DMS153 treated with DMSO at 0.1 percent for 48 hours (cell line): ENCODE data around the gene CLSTN1.
A peak's percentile ranks its signal among the peaks of the same experiment; 100 is the strongest.

Source experiments
- DNase-seq: peaks from one replicate; lab custom pipeline; 2025; ENCODE audit not compliant: unreplicated experiment; lab: John Stamatoyannopoulos, UW

Gene CLSTN1

GRCh38 chr1:9732123-9732971 is 91.4 kb downstream of the CLSTN1 start:
- no peak for DNase-seq

GRCh38 chr1:9731561-9731960 is 92.2 kb downstream of the CLSTN1 start:
- no peak for DNase-seq

- DNase-seq, result no peak
These were observed 92.7 kb downstream of the CLSTN1 start for GRCh38 chr1:9731051-9731537.

DNA sequence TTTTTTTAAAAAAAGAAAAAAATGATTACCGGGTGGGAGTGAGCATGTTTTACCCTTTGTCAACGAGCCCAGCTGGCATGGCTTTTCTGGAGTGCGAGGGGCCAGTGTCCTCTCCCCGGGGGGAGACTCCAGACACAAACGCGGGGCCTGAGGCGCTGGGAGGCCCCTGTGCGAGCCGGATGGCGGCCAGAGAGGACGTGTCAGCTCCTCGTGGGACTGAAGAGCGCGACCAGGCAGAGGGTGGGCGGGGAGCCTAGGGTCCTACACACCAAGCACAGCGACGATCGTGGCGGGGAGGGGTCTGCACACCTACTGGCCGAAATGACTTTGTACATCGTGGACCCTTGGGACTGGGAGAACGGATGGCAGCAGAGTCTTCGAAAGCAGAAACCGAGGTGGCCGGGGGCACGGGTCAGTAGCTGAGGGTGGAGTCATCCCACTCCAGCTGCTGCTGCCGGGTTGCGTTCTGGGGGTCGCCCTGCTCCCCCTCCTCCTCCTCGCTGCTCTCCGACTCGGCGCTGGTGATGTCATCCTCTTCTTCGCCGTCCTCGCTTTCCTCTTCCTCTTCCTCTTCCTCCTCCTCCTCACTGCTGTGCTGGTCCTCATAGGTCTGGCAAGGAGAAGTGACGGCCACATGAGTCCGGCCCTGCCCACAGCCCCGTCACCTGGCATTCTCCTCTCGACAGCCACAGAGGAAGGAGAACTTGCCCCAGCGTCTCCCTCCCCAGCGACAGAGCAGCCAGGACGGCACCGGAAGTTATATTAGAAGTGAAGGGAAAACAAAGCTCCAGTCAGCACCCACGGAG is 93.5 kb downstream of the CLSTN1 start:
- no peak for DNase-seq

DNA sequence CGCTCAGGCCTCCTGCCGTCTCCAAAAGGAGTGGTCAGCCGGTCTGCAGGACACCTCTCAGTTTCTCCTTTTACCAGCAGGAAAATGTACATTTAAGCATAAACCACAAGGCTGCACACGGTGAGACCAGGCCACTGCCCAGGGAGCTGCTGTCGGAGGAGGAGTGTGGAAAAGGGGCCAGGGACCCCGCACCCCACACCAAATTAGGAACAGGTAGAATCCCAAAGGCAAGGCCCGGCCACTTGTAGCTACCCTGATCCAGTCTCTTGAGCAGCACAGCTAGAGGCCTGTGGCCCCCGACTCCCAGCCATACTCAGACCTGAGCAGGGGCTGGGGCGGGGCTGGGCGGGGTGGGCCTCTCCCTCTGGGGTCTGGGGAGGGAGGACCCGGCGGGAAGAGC is 94.2 kb downstream of the CLSTN1 start:
- no peak for DNase-seq

GRCh38 chr1:9728451-9729295 is 95.1 kb downstream of the CLSTN1 start:
- DNase-seq, result no peak

DNA sequence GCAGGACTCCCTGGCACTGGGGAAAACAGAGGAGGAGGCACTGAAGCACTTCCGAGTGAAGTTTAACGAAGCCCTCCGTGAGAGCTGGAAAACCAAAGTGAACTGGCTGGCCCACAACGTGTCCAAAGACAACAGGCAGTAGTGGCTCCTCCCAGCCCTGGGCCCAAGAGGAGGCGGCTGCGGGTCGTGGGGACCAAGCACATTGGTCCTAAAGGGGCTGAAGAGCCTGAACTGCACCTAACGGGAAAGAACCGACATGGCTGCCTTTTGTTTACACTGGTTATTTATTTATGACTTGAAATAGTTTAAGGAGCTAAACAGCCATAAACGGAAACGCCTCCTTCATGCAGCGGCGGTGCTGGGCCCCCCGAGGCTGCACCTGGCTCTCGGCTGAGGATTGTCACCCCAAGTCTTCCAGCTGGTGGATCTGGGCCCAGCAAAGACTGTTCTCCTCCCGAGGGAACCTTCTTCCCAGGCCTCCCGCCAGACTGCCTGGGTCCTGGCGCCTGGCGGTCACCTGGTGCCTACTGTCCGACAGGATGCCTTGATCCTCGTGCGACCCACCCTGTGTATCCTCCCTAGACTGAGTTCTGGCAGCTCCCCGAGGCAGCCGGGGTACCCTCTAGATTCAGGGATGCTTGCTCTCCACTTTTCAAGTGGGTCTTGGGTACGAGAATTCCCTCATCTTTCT is 96.7 kb downstream of the CLSTN1 start:
- DNase-seq, result no peak

DNA sequence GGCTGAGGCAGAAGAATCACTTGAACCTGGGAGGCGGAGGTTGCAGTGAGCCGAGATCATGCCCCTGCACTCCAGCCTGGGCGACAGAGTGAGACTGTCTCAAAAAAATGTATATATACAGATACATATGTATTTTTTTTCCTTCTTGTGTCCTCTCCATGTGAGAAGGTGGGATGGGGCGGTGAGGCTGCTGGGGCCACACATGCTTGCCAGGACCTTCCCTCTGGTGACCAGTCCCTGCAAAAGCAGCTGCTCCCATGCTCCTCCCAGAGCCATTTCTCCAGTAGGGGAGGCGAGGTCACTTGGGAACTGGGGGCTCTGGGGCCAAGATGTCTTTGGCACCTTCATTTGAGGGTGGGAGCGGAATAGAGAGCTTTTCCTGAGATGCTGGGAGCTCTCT is 97.4 kb downstream of the CLSTN1 start:
- DNase-seq, result no peak

DNA sequence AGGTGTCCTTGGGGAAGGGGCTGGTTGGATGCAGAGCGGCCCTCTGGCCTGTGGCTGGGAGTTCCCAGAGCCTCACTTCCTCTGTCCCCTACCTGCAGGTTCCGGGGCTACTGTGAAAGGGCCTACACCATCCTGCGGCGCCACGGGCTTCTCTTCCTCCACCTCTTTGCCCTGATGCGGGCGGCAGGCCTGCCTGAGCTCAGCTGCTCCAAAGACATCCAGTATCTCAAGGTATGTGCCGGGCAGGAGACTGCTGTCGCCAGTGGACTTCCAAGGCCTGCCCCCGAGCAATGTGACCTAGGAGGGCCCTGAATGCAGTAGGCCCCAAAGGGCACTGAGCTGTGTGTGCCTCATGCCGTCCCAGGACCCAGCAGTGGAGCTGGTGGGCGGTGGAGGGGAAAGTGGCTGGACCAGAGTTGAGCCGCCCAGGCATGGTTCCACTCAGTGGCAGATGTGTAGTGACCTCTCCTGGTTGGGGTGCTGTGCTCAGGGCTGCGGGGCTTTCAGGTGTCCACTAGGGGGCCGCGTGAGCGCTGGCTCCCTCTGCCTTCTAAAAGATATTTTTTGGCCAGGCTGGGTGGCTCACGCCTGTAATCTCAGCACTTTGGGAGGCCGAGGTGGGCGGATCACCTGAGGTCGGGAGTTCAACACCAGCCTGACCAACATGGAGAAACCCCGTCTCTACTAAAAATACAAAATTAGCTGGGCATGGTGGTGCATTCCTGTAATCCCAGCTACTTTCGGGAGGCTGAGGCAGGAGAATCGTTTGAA is 98.9 kb downstream of the CLSTN1 start:
- DNase-seq, result peak; percentile 5

DNA sequence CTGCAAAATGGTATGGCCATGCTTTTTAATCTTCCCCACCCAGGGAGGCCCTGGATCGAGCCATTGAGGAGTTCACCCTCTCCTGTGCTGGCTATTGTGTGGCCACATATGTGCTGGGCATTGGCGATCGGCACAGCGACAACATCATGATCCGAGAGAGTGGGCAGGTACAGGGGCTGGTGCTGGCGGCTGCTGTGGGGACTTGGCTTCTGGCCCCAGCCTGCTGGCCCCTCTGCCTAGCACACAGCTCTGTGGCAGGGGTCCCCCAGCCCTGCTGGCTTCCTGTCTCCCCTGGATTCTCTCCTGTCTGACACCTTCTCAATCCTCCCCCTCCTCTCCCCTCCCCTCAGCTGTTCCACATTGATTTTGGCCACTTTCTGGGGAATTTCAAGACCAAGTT is 99.8 kb downstream of the CLSTN1 start:
- DNase-seq, result no peak

DNA sequence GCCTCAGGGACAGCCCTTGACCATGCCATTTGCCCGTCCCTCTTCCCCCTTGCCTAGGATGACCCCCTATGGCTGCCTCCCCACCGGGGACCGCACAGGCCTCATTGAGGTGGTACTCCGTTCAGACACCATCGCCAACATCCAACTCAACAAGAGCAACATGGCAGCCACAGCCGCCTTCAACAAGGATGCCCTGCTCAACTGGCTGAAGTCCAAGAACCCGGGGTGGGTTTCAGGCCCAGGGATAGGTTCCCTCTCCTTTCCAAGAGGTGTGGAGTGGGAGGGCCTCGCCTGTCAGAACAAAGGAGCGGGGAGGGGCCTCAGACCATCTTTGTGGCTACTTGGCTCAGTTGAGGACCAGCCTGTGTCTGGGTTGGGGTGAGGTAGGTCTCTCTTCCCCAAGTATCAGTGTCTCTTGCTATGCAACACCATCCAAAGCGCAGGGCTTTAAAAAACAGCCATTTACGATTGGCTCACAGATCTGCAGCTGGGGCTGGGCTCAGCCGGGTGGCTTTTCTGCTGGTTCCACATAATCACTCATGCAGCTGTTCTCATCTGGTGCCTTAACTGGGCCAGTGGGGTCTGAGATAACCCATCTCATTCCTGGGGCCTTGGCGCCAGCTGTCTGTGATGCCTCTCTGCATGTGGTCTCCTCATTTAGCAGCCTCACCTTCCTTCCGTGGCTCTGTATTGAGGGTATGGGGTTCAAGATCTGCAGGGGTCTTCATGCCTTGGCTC is 100.5 kb downstream of the CLSTN1 start:
- DNase-seq, result no peak

- no peak for DNase-seq
These were observed 101.4 kb downstream of the CLSTN1 start for GRCh38 chr1:9722378-9722749.

DNA sequence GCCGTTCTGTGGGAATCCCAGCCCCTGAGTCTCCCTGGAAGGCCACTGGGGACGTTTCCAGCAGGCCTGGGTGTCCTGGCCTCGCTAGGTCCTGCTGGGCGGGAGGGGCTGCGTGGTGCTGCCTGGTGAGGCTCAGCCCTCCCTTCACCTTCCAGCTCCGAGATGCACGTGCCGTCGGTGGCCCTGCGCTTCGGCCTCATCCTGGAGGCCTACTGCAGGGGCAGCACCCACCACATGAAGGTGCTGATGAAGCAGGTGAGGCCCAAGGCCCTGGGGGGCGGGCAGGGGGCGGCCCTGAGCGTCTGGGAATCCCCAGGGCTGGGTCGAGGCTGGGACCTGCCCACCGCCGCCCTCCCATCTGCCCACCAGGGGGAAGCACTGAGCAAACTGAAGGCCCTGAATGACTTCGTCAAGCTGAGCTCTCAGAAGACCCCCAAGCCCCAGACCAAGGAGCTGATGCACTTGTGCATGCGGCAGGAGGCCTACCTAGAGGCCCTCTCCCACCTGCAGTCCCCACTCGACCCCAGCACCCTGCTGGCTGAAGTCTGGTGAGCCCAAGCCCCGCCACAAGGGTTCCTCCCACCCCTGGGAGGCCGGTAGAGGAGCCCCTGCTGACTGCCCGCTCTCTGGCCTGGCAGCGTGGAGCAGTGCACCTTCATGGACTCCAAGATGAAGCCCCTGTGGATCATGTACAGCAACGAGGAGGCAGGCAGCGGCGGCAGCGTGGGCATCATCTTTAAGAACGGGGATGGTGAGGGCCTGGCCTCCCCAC is 102.0 kb downstream of the CLSTN1 start:
- no peak for DNase-seq

GRCh38 chr1:9720785-9721605 is 102.8 kb downstream of the CLSTN1 start:
- DNase-seq, result no peak

DNA sequence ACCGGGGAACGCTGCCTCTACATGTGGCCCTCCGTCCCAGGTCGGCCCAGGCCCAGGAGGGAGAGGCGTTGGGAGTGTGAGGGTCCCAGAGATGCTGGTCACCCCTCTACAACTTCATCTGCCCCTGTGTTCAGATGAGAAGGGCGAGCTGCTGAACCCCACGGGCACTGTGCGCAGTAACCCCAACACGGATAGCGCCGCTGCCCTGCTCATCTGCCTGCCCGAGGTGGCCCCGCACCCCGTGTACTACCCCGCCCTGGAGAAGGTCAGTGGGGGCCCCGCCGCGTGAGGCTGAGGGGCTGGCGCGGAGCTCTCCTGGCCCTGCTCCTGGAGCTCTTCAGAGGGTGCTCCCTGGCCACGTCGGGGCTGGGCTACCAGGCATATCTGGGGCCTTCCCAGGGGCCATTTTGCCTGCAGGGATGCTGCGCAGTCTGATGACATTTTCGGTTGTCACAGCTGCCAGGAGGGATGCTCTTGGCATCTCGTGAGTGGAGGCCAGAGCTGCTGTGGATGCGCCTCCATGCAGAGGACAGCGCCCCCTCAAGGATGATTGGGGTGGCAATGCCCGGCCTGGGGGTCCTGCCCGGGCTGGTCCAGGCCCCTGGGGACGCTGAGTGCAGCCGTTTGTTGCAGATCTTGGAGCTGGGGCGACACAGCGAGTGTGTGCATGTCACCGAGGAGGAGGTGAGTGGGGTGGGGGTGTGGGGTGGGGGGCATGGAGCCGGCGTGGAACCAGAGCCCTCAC is 103.6 kb downstream of the CLSTN1 start:
- DNase-seq, result no peak

DNA sequence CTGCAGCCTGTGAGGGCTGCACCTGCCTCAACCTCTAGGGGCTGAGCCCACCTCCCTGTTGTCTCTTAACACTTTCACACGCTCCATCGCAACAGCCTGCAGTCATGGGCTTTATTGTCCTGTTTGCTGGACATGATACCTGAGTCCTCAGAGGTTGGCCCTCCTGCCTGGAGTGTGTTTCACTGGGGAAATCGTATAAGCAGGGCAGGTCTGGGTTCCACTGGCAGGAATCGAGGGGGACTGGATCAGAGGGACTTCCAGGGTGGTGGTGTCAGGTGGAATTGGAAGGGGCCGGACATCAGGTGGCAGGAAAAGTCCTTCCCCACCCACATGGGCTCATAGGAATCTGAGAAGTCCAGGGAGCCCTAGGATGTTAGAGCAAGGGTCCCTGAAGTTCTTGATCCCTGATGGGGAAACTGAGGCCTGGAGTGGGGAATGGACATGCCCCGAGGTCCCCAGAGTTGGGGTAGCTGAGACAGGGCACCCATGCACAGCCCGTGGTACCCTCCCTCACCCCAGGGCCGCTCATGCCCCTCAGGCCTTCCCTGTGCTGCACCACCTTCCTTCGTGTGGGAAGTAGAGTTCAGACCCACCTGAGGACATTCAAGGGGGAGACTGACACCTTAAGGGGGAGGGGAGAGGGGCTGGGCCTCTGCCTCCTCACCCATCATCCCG is 105.6 kb downstream of the CLSTN1 start:
- DNase-seq, result peak; percentile 60
